ENCODE results near the gene GCHFR. TPM values are rescaled to one million over a fixed set of nuclear protein-coding genes. Genes with fewer than 3 reads are reported as not detected.

GCHFR gene
- polyA plus RNA-seq, 3 donors = 19.1 to 46.7 (median 45.9) TPM

DNA sequence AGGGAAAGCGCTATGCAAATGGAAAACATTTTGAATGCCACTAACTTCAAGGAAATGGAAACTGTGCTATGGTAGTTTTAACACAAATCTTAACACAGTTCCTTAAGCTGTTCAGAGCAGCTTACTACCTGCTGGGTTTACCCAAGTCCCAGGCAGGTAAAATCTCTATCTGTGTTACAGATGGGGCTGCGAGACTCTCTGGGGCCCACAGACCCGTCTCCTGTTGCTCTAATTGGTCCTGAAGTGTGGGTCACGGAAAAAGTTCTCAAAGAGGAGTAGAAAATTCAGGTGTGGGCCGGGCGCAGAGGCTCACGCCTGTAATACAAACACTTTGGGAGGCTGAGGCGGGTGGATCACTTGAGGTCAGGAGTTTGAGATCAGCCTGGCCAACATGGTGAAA lies 26.1 kb downstream of the GCHFR start:
- Histone ChIP-seq H3K4me2 (replicated peaks; ENCODE audit: extremely low read depth, low read length, poor library complexity, severe bottlenecking) (no peak overlapping the region), H3K79me2 (ENCODE audit: insufficient read depth, low read length) (peaks cover 22% of the 10 kb centered on the region)
- DNase-seq = no peak

DNA sequence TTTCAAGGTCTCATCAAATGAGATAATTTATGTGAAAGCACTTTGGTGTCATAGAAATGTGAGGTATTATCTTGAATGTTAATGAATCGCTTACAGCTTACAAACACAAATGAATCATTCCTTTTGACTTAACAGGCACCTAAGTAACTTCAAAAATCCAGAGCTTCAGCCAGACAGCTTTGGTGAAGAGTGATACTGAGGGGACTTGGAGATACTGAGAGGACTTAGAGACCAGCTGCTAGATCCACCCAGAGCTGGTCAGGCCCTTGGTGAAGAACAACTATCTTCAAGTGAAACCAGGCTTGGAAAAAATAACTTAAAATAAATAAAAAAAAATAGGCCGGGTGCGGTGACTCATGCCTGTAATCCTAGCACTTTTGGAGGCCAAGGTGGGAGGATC lies 26.9 kb downstream of the GCHFR start:
- Histone ChIP-seq H3K4me2 (replicated peaks; ENCODE audit: extremely low read depth, low read length, poor library complexity, severe bottlenecking) (no peak overlapping the region), H3K79me2 (ENCODE audit: insufficient read depth, low read length) (peaks cover 19% of the 10 kb centered on the region)
- no peak for DNase-seq

More for the DNA sequence above, 26.1 kb downstream of the GCHFR start:
- Histone ChIP-seq H3K4me3 (replicated peaks in 1 of 3; ENCODE audit: low read depth in 2 of 3, low read length in 3 of 3) (no peak overlapping the region), H3K9ac (ENCODE audit: insufficient read depth, low read length, poor library complexity, severe bottlenecking) (no peak overlapping the region), H2AFZ (ENCODE audit: insufficient read depth, low read depth, low read length, poor library complexity, severe bottlenecking) (no peak overlapping the region), H3K27ac (ENCODE audit: low read depth in 1 of 2, low read length in 2 of 2) (no peak overlapping the region), H3K27me3 (ENCODE audit: control insufficient read depth in 2 of 2, insufficient read depth in 2 of 2, low read length in 2 of 2) (no peaks in the 10 kb centered on the region), H4K20me1 (ENCODE audit: insufficient read depth, low read length) (peaks cover 62% of the 10 kb centered on the region), H3K4me1 (ENCODE audit: control insufficient read depth in 1 of 2, insufficient read depth in 2 of 2, low read length in 2 of 2) (peaks cover 16 to 23% of the 10 kb centered on the region in 2 donors), H3K9me3 (replicated peaks in 1 of 2; ENCODE audit: control insufficient read depth in 1 of 2, insufficient read depth in 1 of 2, low read length in 2 of 2) (no peaks in the 10 kb centered on the region), H3K36me3 (replicated peaks in 1 of 2; ENCODE audit: control insufficient read depth in 1 of 2, insufficient read depth in 2 of 2, low read length in 2 of 2) (peaks cover 4 to 27% of the 10 kb centered on the region in 2 donors)
- Mint-ChIP-seq H3K9me3 (no peaks in the 10 kb centered on the region), H3K27me3 (ENCODE audit: low read depth in 3 of 3) (peaks cover 0 to 2% (median 0%) of the 10 kb centered on the region in 3 donors), H3K4me1 (peaks cover 27% of the 10 kb centered on the region), H3K4me3 (no peak overlapping the region), H3K36me3 (peaks cover 23 to 41% of the 10 kb centered on the region in 2 donors), H3K27ac (no peak overlapping the region)
- intact Hi-C loops (cut with micrococcal nuclease) = loop anchor here in 1 of 2 donors (10.0 kb wide), 1 partner anchor 105 kb away; no protein-coding TSS in a partner anchor
- TF ChIP-seq, protein P1, sequence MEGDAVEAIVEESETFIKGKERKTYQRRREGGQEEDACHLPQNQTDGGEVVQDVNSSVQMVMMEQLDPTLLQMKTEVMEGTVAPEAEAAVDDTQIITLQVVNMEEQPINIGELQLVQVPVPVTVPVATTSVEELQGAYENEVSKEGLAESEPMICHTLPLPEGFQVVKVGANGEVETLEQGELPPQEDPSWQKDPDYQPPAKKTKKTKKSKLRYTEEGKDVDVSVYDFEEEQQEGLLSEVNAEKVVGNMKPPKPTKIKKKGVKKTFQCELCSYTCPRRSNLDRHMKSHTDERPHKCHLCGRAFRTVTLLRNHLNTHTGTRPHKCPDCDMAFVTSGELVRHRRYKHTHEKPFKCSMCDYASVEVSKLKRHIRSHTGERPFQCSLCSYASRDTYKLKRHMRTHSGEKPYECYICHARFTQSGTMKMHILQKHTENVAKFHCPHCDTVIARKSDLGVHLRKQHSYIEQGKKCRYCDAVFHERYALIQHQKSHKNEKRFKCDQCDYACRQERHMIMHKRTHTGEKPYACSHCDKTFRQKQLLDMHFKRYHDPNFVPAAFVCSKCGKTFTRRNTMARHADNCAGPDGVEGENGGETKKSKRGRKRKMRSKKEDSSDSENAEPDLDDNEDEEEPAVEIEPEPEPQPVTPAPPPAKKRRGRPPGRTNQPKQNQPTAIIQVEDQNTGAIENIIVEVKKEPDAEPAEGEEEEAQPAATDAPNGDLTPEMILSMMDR (IDR thresholded peaks at IDR 0.05) = no peak
- 96% methylated on average over 7 of the region's 8 CpGs for WGBS (ENCODE audit: insufficient coverage)

More for the DNA sequence above, 26.9 kb downstream of the GCHFR start:
- H3K36me3 Mint-ChIP-seq = peaks cover 17 to 39% of the 10 kb centered on the region in 2 donors
- no peaks in the 10 kb centered on the region for H3K9me3 Mint-ChIP-seq
- peaks cover 4 to 27% of the 10 kb centered on the region in 2 donors for H3K36me3 ChIP-seq (replicated peaks in 1 of 2; ENCODE audit: control insufficient read depth in 1 of 2, insufficient read depth in 2 of 2, low read length in 2 of 2)
- peaks cover 59% of the 10 kb centered on the region for H4K20me1 ChIP-seq (ENCODE audit: insufficient read depth, low read length)
- no peak overlapping the region for H3K9ac ChIP-seq (ENCODE audit: insufficient read depth, low read length, poor library complexity, severe bottlenecking)
- H3K27me3 Mint-ChIP-seq (ENCODE audit: low read depth in 3 of 3) = peaks cover 0 to 2% (median 0%) of the 10 kb centered on the region in 3 donors
- WGBS (ENCODE audit: insufficient coverage) = no CpG with 5 or more reads among the region's 3 CpGs
- H3K27ac Mint-ChIP-seq = no peak overlapping the region
- H3K4me1 ChIP-seq (ENCODE audit: control insufficient read depth in 1 of 2, insufficient read depth in 2 of 2, low read length in 2 of 2) = peaks cover 22 to 30% of the 10 kb centered on the region in 2 donors
- H3K27ac ChIP-seq (ENCODE audit: low read depth in 1 of 2, low read length in 2 of 2) = no peak overlapping the region
- H2AFZ ChIP-seq (ENCODE audit: insufficient read depth, low read depth, low read length, poor library complexity, severe bottlenecking) = no peak overlapping the region
- peaks cover 34% of the 10 kb centered on the region for H3K4me1 Mint-ChIP-seq
- H3K4me3 Mint-ChIP-seq = no peak overlapping the region
- H3K9me3 ChIP-seq (replicated peaks in 1 of 2; ENCODE audit: control insufficient read depth in 1 of 2, insufficient read depth in 1 of 2, low read length in 2 of 2) = no peaks in the 10 kb centered on the region
- TF ChIP-seq, protein P1 (IDR thresholded peaks at IDR 0.05) = no peak
- intact Hi-C loops (cut with micrococcal nuclease) = no loop called here
- H3K4me3 ChIP-seq (replicated peaks in 1 of 3; ENCODE audit: low read depth in 2 of 3, low read length in 3 of 3) = no peak overlapping the region
- H3K27me3 ChIP-seq (ENCODE audit: control insufficient read depth in 2 of 2, insufficient read depth in 2 of 2, low read length in 2 of 2) = no peaks in the 10 kb centered on the region
